HG03066 (cell line): ENCODE data around the gene SNX9.
"Not testable (repeated sequence)": the region's sequence is repeated elsewhere in the genome, so short reads cannot be mapped to it uniquely, and the experiment has no call there.

ENCODE experiments used
- ATAC-seq: cut with Tn5 transposase; IDR thresholded peaks from one replicate; pipeline ENCODE4 v1.9.1; 2021; ENCODE audit warnings: low read depth; ENCODE audit not compliant: unreplicated experiment

SNX9 gene

GRCh38 chr6:157908369-157909281 lies 85.6 kb downstream of the SNX9 start:
- ATAC-seq: peak; percentile 73

GRCh38 chr6:157909282-157909664 lies 86.2 kb downstream of the SNX9 start:
- ATAC-seq: no peak

- no peak for ATAC-seq
Observed at GRCh38 chr6:157911278-157911677, 88.2 kb downstream of the SNX9 start.

- ATAC-seq: no peak
Observed at GRCh38 chr6:157911786-157912185, 88.7 kb downstream of the SNX9 start.

GRCh38 chr6:157912326-157912725 lies 89.3 kb downstream of the SNX9 start:
- ATAC-seq: no peak

- no peak for ATAC-seq
Observed at GRCh38 chr6:157921685-157922367, 98.8 kb downstream of the SNX9 start.

- ATAC-seq: no peak
Observed at GRCh38 chr6:157925771-157926170, 102.7 kb downstream of the SNX9 start.

- no peak for ATAC-seq
Observed at GRCh38 chr6:157927011-157927410, 104.0 kb downstream of the SNX9 start.

GRCh38 chr6:157928428-157928827 lies 105.4 kb downstream of the SNX9 start:
- ATAC-seq: no peak

- ATAC-seq: no peak
Observed at GRCh38 chr6:157929076-157929475, 106.0 kb downstream of the SNX9 start.

GRCh38 chr6:157929765-157930319 lies 106.8 kb downstream of the SNX9 start:
- ATAC-seq: no peak

- ATAC-seq: no peak
Observed at GRCh38 chr6:157935786-157936185, 112.7 kb downstream of the SNX9 start.

- no peak for ATAC-seq
Observed at GRCh38 chr6:157937318-157937717, 114.3 kb downstream of the SNX9 start.

GRCh38 chr6:157937916-157938315 lies 114.9 kb downstream of the SNX9 start:
- ATAC-seq: no peak

- ATAC-seq: not testable (repeated sequence)
Observed at GRCh38 chr6:157940375-157941036, 117.5 kb downstream of the SNX9 start.

- no peak for ATAC-seq
Observed at GRCh38 chr6:157941101-157941863, 118.2 kb downstream of the SNX9 start.

GRCh38 chr6:157942351-157942750 lies 119.3 kb downstream of the SNX9 start:
- no peak for ATAC-seq

- no peak for ATAC-seq
Observed at GRCh38 chr6:157943249-157943963, 120.4 kb downstream of the SNX9 start.

- no peak for ATAC-seq
Observed at GRCh38 chr6:157943964-157944283, 120.9 kb downstream of the SNX9 start.
